Gastrocnemius medialis (tissue), 4 donors: ENCODE data around the gene SPOPL.

Source experiments
- POLR2A ChIP-seq, 2 donors: fragments of 450-650 bp; IDR thresholded peaks; one replicate each; pipeline ENCODE4 v1.6.1; 2017; ENCODE audit warnings: antibody characterized with exemption in 2 of 2, mild to moderate bottlenecking in 2 of 2, moderate library complexity in 2 of 2
- TF ChIP-seq, protein P1 (sequence below), 5 experiments: fragments of 450-650 bp in 3 of 5; fragments of 200-600 bp in 2 of 5; sonication (generic) in 2 of 5; IDR thresholded peaks in 4 of 5; conservative IDR thresholded peaks in 1 of 5; 1 replicate in 4 of 5; 2 replicates in 1 of 5; pipeline ENCODE4 v1.5.1; 2016 to 2019; ENCODE audit warnings: antibody characterized with exemption in 5 of 5, mild to moderate bottlenecking in 3 of 5, moderate library complexity in 3 of 5

- TF ChIP-seq, protein P1, sequence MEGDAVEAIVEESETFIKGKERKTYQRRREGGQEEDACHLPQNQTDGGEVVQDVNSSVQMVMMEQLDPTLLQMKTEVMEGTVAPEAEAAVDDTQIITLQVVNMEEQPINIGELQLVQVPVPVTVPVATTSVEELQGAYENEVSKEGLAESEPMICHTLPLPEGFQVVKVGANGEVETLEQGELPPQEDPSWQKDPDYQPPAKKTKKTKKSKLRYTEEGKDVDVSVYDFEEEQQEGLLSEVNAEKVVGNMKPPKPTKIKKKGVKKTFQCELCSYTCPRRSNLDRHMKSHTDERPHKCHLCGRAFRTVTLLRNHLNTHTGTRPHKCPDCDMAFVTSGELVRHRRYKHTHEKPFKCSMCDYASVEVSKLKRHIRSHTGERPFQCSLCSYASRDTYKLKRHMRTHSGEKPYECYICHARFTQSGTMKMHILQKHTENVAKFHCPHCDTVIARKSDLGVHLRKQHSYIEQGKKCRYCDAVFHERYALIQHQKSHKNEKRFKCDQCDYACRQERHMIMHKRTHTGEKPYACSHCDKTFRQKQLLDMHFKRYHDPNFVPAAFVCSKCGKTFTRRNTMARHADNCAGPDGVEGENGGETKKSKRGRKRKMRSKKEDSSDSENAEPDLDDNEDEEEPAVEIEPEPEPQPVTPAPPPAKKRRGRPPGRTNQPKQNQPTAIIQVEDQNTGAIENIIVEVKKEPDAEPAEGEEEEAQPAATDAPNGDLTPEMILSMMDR (IDR thresholded peaks at IDR 0.05 in 4 of 5, conservative IDR thresholded peaks at IDR 0.05 in 1 of 5) = no peak
- TF ChIP-seq POLR2A (IDR thresholded peaks at IDR 0.05) = no peak
These were observed 8.7 kb downstream of the SPOPL start for GRCh38 chr2:138510319-138510718.
